Activated T-helper 1 cell treated with anti-CD3 and anti-CD28 coated beads, Interleukin-2, amount 50 U/mL, for 16 hours (primary cell): ENCODE data around the gene FTO.

Source experiments
- DNase-seq, 2 donors: peaks; one replicate each; pipeline ENCODE4 v3.0.0-alpha.2; 2020; ENCODE audit warnings: low read depth in 1 of 2, low spot score in 1 of 2

Gene FTO

GRCh38 chr16:54069601-54070239 lies 365.8 kb downstream of the FTO start:
- no peak for DNase-seq

DNA sequence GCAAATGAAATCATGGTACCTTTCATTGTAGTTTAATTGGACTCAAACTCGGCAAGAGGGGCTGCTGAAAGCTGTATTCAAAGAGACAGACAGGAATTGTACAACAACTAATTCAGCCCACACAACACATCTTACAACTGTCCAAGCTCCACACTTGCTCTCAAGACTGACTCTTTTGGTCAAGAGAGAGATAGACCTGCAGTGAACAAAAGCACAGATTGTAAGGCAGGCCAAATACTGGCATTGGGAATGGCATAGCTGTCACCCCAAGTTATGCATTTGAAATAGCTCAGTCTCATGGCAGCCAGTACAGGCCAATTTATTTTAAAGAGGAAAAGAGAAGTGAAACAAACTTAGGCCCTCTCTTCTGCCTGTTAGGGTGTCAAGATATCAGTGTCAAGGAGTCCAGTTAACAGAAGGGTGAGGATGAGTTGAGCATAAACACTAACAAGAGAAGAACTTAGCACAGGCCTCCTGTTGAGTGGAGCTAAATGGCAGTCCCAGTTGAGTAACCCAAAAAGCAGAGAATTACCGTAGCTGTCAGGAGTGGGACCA lies 366.9 kb downstream of the FTO start:
- no peak for DNase-seq

GRCh38 chr16:54071514-54071913 lies 367.6 kb downstream of the FTO start:
- DNase-seq: no peak

DNA sequence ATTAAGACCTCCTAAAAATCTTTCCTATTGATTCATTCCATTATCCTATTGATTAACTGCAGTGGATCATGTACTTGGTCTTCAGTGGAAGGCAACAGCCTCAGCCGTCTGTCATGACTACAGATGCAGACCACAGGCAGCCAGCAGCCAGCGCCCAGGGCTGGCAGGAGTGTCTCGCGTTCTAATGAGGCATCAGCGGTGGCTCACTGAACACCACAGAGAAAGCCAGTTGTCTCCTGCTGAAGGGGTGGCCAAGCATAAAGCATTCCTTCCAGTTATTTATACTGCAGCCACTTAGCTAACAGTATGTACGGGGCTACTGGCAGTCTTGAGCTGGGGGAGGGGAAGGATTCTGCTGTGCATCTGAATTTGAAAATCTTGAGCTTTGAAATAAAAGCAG lies 368.3 kb downstream of the FTO start:
- DNase-seq: no peak

- no peak for DNase-seq
These were observed 369.4 kb downstream of the FTO start for GRCh38 chr16:54073356-54073755.

GRCh38 chr16:54075446-54075845 lies 371.5 kb downstream of the FTO start:
- DNase-seq: no peak

DNA sequence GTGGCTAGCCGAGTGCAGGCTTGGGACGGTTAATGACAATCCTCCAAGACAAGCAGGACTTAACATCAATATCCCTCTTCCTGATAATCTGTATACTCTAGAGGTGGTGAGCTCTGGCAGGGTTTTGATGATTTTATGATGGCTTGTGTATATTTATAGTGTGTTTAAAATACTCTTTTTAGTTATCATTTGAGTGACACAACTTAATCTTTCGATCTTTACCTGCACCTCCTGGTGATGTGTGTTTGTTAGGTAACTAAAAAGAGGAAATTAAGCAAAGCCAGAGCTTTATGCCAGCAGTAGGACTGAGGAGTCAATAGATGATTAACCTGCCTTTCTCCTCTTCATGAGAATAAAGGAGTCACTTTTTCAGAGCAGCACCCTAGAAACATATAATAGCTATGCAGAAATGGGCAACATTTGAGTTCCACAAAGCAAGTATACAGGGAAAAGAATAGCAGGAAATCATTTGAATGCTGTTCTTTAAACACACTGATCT lies 372.1 kb downstream of the FTO start:
- DNase-seq: no peak

DNA sequence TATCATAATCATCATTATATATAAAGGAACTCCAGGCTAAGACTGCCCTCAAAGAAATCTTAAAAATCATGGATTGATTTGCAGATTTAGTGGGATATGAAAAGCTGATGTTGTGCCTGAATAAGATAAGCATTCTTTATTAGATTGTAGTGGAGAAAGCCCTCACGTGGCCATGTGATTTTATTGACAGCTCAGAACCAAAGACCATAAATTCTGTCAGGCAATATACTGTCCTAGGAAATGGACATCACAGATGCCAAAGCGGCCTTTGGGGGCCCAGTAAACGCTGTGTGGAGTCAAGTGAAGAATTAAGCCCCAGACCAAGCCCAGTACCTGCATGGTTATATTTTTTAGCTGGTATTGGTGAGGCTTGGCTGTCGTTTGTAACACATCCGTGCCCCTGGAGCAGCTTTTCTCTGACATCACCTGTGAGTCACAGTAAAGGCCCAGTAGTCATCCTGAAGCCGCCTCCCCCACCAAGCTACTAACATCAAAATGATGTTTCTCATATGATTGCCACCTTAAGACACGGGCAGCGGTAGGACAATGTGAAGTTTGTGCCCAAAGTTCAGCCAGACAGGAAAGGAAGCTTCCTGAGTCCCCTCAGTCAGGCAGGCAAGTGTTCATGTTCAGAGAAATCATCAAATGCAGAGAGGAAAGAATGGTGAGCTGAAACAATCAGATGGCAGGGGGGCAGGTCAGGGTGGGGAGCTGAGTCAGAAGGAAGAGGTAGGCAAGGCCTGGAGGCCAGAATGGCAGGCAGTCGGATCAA lies 373.3 kb downstream of the FTO start:
- no peak for DNase-seq

GRCh38 chr16:54080524-54081008 lies 376.6 kb downstream of the FTO start:
- DNase-seq: no peak

DNA sequence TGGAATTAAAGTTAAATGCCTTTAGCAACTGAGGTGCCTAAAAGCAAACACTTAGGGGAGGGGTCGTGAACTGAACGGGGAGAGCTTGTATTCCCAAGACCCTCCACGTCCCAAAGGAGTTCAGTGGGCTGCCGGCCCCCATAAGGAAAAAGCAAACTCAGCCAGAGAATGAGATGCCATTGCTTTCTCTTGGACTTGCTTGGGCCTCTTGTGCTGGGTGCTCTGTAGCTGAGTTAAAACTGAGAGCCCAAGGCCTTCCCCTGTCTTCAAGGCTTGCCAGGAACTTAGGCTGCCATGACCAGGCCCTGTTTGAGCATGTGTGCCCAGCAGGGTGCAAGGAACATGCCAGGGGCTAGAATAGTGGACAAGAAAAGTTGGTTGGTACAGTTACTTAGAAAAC lies 382.8 kb downstream of the FTO start:
- DNase-seq: no peak

GRCh38 chr16:54090602-54091001 lies 386.6 kb downstream of the FTO start:
- no peak for DNase-seq

DNA sequence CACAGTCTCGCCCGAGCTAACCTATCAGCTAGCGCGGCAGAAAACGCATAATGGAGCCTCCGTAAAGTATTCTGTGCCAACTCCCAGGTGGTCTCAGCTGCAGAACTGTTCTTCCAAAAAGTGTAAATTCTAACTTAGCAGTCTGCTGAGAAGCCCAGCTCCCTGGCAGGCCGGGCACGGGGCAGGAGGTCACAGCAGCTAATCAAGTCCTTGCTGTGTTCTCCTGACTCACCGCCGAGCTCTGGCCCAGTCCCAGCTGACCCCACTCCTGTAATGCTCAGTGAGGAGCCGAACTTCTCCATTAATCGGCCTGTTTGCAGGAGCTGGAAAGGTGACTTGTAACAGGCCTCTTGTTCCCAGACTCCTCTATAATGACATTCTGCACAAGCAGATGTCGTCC lies 389.3 kb downstream of the FTO start:
- DNase-seq: no peak

GRCh38 chr16:54094641-54095040 lies 390.7 kb downstream of the FTO start:
- DNase-seq: no peak

GRCh38 chr16:54096607-54097006 lies 392.7 kb downstream of the FTO start:
- DNase-seq: no peak

- no peak for DNase-seq
These were observed 393.8 kb downstream of the FTO start for GRCh38 chr16:54097774-54098173.

GRCh38 chr16:54098247-54098646 lies 394.3 kb downstream of the FTO start:
- DNase-seq: no peak

DNA sequence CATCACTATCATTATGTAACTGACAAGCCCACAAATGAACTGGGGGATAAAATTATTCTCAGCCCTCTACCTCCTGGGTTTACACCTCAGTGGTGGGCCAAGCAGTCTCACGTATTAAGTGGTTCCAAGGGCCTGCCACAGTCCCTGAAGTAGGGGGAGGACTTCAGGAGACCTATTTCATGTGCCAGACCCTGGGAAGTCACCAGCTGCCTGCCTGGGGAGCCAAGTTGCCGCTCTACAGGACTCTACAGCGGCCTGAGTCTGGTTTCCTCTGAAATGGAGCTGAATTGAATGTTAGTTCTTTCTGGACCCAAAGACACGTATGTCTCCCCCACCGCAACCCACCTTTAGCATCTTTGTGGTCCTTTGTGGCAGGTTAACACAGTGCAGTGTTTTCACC lies 395.7 kb downstream of the FTO start:
- DNase-seq: no peak

DNA sequence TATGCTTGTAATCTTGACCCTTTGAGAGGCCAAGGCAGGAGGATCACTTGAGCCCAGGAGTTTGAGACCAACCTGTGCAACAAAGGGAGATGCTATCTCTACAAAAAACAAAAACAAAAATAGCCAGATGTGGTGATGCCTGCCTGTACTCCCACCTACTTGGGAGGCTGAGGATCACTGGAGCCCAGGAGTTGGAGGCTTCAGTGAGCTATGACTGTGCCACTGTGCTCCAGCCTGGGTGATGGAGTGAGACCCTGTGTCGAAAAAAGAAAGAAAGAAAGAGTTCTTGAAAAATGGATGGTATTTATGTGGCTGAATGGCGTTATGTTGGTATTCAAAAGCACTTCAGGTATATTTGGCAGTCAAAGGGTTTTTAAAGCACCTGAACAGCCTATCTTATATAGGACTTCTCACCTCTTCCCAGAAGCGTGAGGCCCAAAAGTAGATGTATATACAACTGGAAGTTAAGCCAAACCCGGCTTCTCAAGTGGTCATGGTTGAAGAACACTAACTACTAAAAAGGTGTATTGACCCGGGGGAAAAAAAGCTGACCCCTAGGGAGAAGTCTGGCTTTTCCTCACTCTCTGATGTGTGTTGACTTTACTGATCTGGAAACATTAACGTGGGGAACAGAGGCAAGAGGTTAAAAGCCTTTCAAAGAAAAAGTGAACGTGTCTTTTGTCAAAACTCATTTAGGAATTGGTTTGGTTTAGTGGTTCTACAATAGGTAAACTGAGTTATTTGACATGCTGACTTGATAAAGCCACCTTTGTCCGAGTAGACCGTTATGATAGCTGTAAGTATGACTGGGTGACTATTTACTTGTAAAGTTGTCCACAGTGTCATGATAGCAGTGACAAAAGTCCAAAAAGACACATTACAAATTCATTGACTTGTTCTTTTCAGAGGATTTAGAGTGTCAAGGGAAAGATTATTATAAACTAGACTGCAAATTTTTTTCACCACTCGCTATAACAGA lies 399.2 kb downstream of the FTO start:
- no peak for DNase-seq

DNA sequence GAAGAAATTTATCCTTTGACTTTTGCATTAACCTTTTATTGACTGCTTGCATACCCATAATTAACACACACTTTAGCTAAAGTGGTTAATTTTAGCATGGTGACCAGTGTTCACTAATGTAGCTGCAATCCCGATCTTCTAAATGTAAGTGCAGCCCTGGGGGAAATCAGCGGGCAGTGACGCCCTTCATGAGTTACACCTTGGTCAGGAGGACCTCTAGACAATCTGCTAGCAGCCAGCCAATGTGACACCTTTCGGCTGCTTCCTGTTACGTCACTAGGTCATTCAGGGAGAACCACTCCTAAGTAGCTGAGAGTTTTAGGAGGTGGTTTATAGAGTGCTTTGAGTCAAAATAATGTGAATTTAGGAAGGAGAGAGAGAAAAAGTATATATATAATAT lies 402.1 kb downstream of the FTO start:
- DNase-seq: no peak

DNA sequence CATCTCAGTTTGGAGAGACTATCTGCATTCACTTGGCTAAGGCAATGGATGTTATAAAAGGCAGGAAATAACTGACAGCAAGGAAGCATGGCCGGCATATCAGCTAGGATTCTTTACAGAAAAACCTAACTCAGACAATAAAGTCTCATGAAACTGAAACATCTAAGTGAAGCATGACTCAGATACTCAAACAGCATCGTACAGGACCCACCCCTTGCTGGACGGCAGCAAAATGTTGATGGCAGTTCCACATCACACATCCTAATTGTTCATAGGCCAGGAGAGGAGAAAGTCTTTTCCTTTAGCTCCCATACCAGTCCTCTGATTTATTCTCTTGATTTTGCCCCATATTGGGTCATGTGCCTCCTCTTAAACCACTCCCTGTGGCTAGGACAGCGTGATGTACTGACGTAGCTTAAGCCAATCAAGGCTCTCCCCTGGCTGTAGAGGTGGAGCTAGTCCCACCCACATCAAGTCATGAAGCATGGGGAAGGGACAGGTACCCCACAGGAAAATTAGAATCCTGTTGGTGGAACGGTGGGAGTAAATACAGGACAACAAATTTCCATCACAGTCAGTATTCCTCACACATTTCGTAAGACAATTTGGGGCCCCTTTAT lies 403.7 kb downstream of the FTO start:
- no peak for DNase-seq
